ENCODE data around the gene OR2AK2. TPM values are rescaled to one million over a fixed set of nuclear protein-coding genes. Genes with fewer than 3 reads are reported as not detected.
"Not testable (repeated sequence)": the region's sequence is repeated elsewhere in the genome, so short reads cannot be mapped to it uniquely, and the experiment has no call there.

The OR2AK2 gene
- total and polyA plus RNA-seq, 2 donors (not counting 1 experiment from before 2014, with no cell fraction given): not detected

GRCh38 chr1:247936415-247936814 lies 28.6 kb upstream of the OR2AK2 start:
- H3K36me3 ChIP-seq (ENCODE audit: control insufficient read depth, insufficient read depth, low read length): no peaks in the 10 kb centered on the region
- H4K20me1 ChIP-seq (ENCODE audit: control insufficient read depth, extremely low read depth, insufficient read depth, low read length): no peaks in the 10 kb centered on the region
- H3K4me2 ChIP-seq (ENCODE audit: extremely low read depth, insufficient read depth, low read length): no peak overlapping the region
- no peaks in the 10 kb centered on the region for H3K9me3 ChIP-seq (ENCODE audit: control insufficient read depth, insufficient read depth, low read depth, low read length)
- no peaks in the 10 kb centered on the region for H3K4me1 ChIP-seq (ENCODE audit: control insufficient read depth, extremely low read depth, insufficient read depth, low read length)
- no peaks in the 10 kb centered on the region for H3K27me3 ChIP-seq (ENCODE audit: control insufficient read depth, insufficient read depth, low read length)
- no peak overlapping the region for H2AFZ ChIP-seq (ENCODE audit: low read length)
- no peak overlapping the region for H3K4me3 ChIP-seq (replicated peaks in 1 of 4; ENCODE audit: control extremely low read depth in 1 of 4, insufficient read depth in 1 of 4, low read depth in 3 of 4, low read length in 4 of 4)
- no peak for DNase-seq (ENCODE audit: low read depth in 2 of 2)
- no peak for TF ChIP-seq EZH2 (IDR thresholded peaks at IDR 0.05; ENCODE audit: low read length, missing control alignments)
- TF ChIP-seq CTCF (conservative IDR thresholded peaks at IDR 0.05 in 1 of 2, IDR thresholded peaks at IDR 0.05 in 1 of 2; ENCODE audit: low read depth in 1 of 2, low read length in 2 of 2): no peak
- no peak overlapping the region for H3K27ac ChIP-seq (ENCODE audit: insufficient read depth, low read length)
- H3K9ac ChIP-seq (ENCODE audit: insufficient read depth, low read length): no peak overlapping the region
- no peaks in the 10 kb centered on the region for H3K79me2 ChIP-seq (ENCODE audit: control insufficient read depth, insufficient read depth, low read length)

GRCh38 chr1:247936965-247937734 lies 27.9 kb upstream of the OR2AK2 start:
- peak overlapping the region in 1 of 4 experiments; percentile 35 for H3K4me3 ChIP-seq (replicated peaks in 1 of 4; ENCODE audit: control extremely low read depth in 1 of 4, insufficient read depth in 1 of 4, low read depth in 3 of 4, low read length in 4 of 4)
- H2AFZ ChIP-seq (ENCODE audit: low read length); H3K9me3 ChIP-seq (ENCODE audit: control insufficient read depth, insufficient read depth, low read depth, low read length); H3K27ac ChIP-seq (ENCODE audit: insufficient read depth, low read length); H3K4me1 ChIP-seq (ENCODE audit: control insufficient read depth, extremely low read depth, insufficient read depth, low read length); H3K4me2 ChIP-seq (ENCODE audit: extremely low read depth, insufficient read depth, low read length); H3K9ac ChIP-seq (ENCODE audit: insufficient read depth, low read length); H3K79me2 ChIP-seq (ENCODE audit: control insufficient read depth, insufficient read depth, low read length); H3K27me3 ChIP-seq (ENCODE audit: control insufficient read depth, insufficient read depth, low read length); DNase-seq (ENCODE audit: low read depth in 2 of 2); H4K20me1 ChIP-seq (ENCODE audit: control insufficient read depth, extremely low read depth, insufficient read depth, low read length); H3K36me3 ChIP-seq (ENCODE audit: control insufficient read depth, insufficient read depth, low read length): not testable (repeated sequence)
- TF ChIP-seq CTCF (conservative IDR thresholded peaks at IDR 0.05 in 1 of 2, IDR thresholded peaks at IDR 0.05 in 1 of 2; ENCODE audit: low read depth in 1 of 2, low read length in 2 of 2): peak; percentile 12 to 17

- TF ChIP-seq EZH2 (IDR thresholded peaks at IDR 0.05; ENCODE audit: low read length, missing control alignments) (no peak), CTCF (conservative IDR thresholded peaks at IDR 0.05 in 1 of 2, IDR thresholded peaks at IDR 0.05 in 1 of 2; ENCODE audit: low read depth in 1 of 2, low read length in 2 of 2) (no peak)
- Histone ChIP-seq H3K27me3 (ENCODE audit: control insufficient read depth, insufficient read depth, low read length) (no peaks in the 10 kb centered on the region), H3K36me3 (ENCODE audit: control insufficient read depth, insufficient read depth, low read length) (no peaks in the 10 kb centered on the region), H2AFZ (ENCODE audit: low read length) (no peak overlapping the region), H3K4me3 (replicated peaks in 1 of 4; ENCODE audit: control extremely low read depth in 1 of 4, insufficient read depth in 1 of 4, low read depth in 3 of 4, low read length in 4 of 4) (no peak overlapping the region), H4K20me1 (ENCODE audit: control insufficient read depth, extremely low read depth, insufficient read depth, low read length) (no peaks in the 10 kb centered on the region), H3K4me1 (ENCODE audit: control insufficient read depth, extremely low read depth, insufficient read depth, low read length) (no peaks in the 10 kb centered on the region), H3K9ac (ENCODE audit: insufficient read depth, low read length) (no peak overlapping the region), H3K79me2 (ENCODE audit: control insufficient read depth, insufficient read depth, low read length) (no peaks in the 10 kb centered on the region), H3K9me3 (ENCODE audit: control insufficient read depth, insufficient read depth, low read depth, low read length) (no peaks in the 10 kb centered on the region), H3K27ac (ENCODE audit: insufficient read depth, low read length) (no peak overlapping the region), H3K4me2 (ENCODE audit: extremely low read depth, insufficient read depth, low read length) (no peak overlapping the region)
- no peak for DNase-seq (ENCODE audit: low read depth in 2 of 2)
Measured at GRCh38 chr1:247942624-247943023, 22.4 kb upstream of the OR2AK2 start.

Measured in fibroblast of lung (primary cell).